Sciatic nerve (tissue), 2 donors: ENCODE measurements around the gene FOXJ1. TPM values are rescaled to one million over a fixed set of nuclear protein-coding genes. Genes with fewer than 3 reads are reported as not detected.

ENCODE experiments used
- ATAC-seq: fragments of 200-7000 bp; cut with Tn5 transposase; one replicate; pipeline ENCODE4 v1.9.1; 2020; ENCODE audit warnings: mild to moderate bottlenecking, moderate library complexity
- DNase-seq: peaks from one replicate; pipeline ENCODE4 v3.0.0-alpha.2; 2020; ENCODE audit warnings: low spot score
- intact Hi-C: fragments of 100-400 bp; cut with DNase I; formaldehyde crosslinking; loops from one replicate; pipeline ENCODE4 v1.14.2; 2022
- total RNA-seq: library from RNA; stranded (reverse); fragmentation: NEBNext Ultra II Directional; extraction: Animal tissue kit (Norgen Biotek cat#: 25700); gene quantifications from one replicate; pipeline ENCODE4 v1.2.1, GENCODE V29; 2021
- donor health status: DM: no; HTN: no; CAD: no.
- donor health status: DM: no; HTN: no; CAD: no.

Gene FOXJ1
- total RNA-seq, 1 donor from 2014 or later = 0.40 TPM

- intact Hi-C loops = no loop called here
- no peak for DNase-seq
- ATAC-seq = no peak
Observed at GRCh38 chr17:76163919-76164318, 22.9 kb upstream of the FOXJ1 start.

GRCh38 chr17:76161619-76162266 is 20.7 kb upstream of the FOXJ1 start:
- no peak for ATAC-seq
- no peak for DNase-seq

GRCh38 chr17:76160896-76161528 is 20.0 kb upstream of the FOXJ1 start:
- intact Hi-C loops = no loop called here
- ATAC-seq (peak; percentile 75), DNase-seq (no peak)

More at GRCh38 chr17:76161619-76162266, 20.7 kb upstream of the FOXJ1 start:
- intact Hi-C loops = no loop called here

GRCh38 chr17:76159157-76159556 is 18.1 kb upstream of the FOXJ1 start:
- intact Hi-C loops = no loop called here
- ATAC-seq = no peak
- DNase-seq = no peak

- intact Hi-C loops = no loop called here
Observed at GRCh38 chr17:76157759-76158158, 16.7 kb upstream of the FOXJ1 start.

GRCh38 chr17:76156662-76156991 is 15.6 kb upstream of the FOXJ1 start:
- ATAC-seq (no peak), DNase-seq (peak; percentile 51)
- intact Hi-C loops = no loop called here

More at GRCh38 chr17:76157759-76158158, 16.7 kb upstream of the FOXJ1 start:
- DNase-seq (no peak), ATAC-seq (no peak)

- DNase-seq = peak; percentile 44
- intact Hi-C loops = no loop called here
- ATAC-seq = no peak
Observed at GRCh38 chr17:76155988-76156661, 15.1 kb upstream of the FOXJ1 start.

GRCh38 chr17:76154936-76155845 is 14.1 kb upstream of the FOXJ1 start:
- intact Hi-C loops = no loop called here
- DNase-seq = peak; percentile 39
- ATAC-seq = peak; percentile 4

- no peak for ATAC-seq
- intact Hi-C loops = no loop called here
- no peak for DNase-seq
Observed at GRCh38 chr17:76154292-76154691, 13.2 kb upstream of the FOXJ1 start.

- intact Hi-C loops = no loop called here
Observed at GRCh38 chr17:76153640-76154039, 12.6 kb upstream of the FOXJ1 start.

GRCh38 chr17:76153202-76153601 is 12.2 kb upstream of the FOXJ1 start:
- intact Hi-C loops = no loop called here
- peak; percentile 49 for DNase-seq

More at GRCh38 chr17:76153640-76154039, 12.6 kb upstream of the FOXJ1 start:
- ATAC-seq (peak; percentile 42), DNase-seq (no peak)

GRCh38 chr17:76152591-76152990 is 11.5 kb upstream of the FOXJ1 start:
- DNase-seq (no peak), ATAC-seq (no peak)
- intact Hi-C loops = no loop called here

More at GRCh38 chr17:76153202-76153601, 12.2 kb upstream of the FOXJ1 start:
- ATAC-seq = no peak

GRCh38 chr17:76151896-76152454 is 10.9 kb upstream of the FOXJ1 start:
- intact Hi-C loops = no loop called here
- ATAC-seq (no peak), DNase-seq (no peak)

GRCh38 chr17:76150712-76151622 is 9.9 kb upstream of the FOXJ1 start:
- intact Hi-C loops = no loop called here
- DNase-seq (no peak), ATAC-seq (no peak)

GRCh38 chr17:76149214-76149613 is 8.2 kb upstream of the FOXJ1 start:
- intact Hi-C loops = no loop called here
- ATAC-seq (no peak), DNase-seq (peak; percentile 42)

GRCh38 chr17:76148015-76148326 is 6.9 kb upstream of the FOXJ1 start:
- ATAC-seq (no peak), DNase-seq (no peak)
- intact Hi-C loops = no loop called here

- DNase-seq (peak; percentile 51), ATAC-seq (no peak)
- intact Hi-C loops = no loop called here
Observed at GRCh38 chr17:76147211-76148014, 6.4 kb upstream of the FOXJ1 start.
